HG03139 (cell line): ENCODE measurements around the gene NRXN3.

Source experiments
- ATAC-seq: cut with Tn5 transposase; IDR thresholded peaks from one replicate; pipeline ENCODE4 v1.9.1; 2021; ENCODE audit not compliant: unreplicated experiment

The NRXN3 gene

DNA sequence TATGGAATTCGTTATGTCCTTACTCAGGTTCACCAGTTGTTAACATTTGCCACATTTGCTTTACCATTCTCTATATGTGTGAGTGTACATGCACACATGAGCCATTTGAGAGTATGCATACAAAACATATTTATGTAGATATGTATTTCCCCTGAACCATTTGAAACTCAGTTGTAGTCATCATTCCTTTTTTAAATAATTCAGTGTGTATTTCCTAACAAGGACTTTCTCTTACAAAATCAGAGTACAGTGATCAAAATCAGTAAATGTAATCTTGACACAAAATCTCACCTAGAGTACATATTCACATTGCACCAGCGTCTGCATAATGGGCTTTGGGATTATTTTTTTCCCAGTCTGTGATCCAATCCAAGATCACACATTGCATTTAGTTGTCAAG is 1656.2 kb downstream of the NRXN3 start:
- no peak for ATAC-seq

GRCh38 chr14:79829405-79830166 is 1659.4 kb downstream of the NRXN3 start:
- ATAC-seq: no peak

DNA sequence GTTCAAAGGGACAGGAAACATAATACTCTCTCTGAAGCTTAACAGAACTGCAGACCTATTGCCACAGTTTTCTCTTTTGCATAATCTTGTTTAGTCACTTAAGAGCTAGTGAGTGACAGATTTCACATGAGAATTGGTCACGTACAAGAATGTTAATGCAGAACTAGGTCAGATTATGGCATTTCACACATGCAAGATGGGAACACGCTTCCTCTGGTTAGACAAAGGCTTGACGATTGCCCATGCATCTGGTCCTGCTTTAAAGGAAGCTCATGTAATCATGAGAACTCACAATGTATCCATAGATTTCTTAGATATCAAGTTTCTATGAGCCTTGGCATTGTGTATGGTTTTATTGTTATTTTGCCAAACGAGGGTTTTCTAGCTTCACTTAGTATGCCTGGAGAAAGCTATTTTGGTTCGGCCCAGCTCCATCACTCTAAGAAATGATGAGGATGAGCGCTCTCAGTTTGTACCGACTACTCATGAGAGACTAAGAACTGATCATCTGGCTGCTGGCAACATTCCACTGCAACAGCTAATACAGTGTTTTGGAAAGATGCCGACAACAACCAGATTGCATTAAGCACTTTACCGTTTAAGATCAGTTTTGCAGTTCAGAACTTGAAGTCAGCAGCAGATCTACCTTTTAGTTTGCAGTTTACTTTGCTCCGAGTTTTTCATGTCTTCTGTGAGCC is 1661.2 kb downstream of the NRXN3 start:
- no peak for ATAC-seq

DNA sequence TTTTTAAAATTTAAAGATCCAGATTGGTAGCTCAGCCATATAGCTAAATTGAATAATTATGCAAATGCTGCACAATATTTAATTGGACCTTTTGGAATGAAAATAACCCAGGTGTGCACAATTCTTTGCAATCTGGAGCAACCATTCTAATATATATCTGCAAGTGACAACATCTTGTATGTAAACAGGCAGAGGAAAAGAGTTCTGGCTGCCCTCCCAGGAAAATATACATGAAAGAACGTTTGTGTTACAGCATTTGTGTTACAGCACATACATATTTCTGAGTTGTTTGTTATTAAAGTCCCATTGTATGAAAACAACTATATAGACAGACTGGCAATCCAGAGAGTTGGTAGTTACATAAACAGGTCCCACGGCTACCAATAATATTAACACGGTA is 1663.6 kb downstream of the NRXN3 start:
- ATAC-seq: no peak

- ATAC-seq: no peak
Observed at GRCh38 chr14:79834868-79835267, 1664.7 kb downstream of the NRXN3 start.

GRCh38 chr14:79836577-79836976 is 1666.4 kb downstream of the NRXN3 start:
- no peak for ATAC-seq

DNA sequence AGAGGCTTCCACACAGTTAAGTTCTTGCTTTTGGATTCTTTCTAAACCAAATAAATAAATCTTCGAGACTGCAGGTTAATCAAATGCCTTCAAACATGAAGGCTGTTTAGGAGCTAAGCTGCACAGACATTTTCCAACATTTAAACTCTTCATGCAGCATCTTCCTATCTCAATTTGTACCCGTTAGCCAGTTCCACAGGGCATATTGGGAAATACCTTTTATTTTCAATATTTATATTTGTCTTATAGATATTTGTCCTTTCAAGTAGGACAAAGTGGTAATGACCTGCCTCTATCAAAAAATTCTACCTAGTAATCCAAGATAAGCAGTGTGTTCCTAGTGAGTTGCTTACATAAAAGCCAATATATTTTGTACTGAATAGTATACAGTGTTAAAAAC is 1667.5 kb downstream of the NRXN3 start:
- ATAC-seq: no peak

GRCh38 chr14:79840103-79840502 is 1669.9 kb downstream of the NRXN3 start:
- no peak for ATAC-seq

DNA sequence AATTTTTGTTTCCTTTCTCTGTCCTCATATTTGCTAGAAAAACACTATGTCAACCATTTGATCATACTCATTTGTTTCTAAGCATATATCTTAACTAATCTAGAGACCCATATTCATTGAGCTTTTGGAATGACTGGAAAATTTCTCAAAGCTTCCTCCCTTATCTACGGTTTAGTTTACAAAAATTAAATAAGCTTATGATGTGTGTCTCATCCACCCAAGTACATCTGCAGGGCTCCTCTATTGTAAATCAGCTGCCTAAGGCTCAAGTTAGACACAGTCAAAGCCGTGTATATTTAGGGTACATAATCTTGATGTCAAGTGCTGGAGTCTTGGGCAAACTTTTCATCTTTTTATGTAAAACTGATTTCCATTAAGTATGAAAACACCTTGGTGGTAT is 1670.7 kb downstream of the NRXN3 start:
- no peak for ATAC-seq

DNA sequence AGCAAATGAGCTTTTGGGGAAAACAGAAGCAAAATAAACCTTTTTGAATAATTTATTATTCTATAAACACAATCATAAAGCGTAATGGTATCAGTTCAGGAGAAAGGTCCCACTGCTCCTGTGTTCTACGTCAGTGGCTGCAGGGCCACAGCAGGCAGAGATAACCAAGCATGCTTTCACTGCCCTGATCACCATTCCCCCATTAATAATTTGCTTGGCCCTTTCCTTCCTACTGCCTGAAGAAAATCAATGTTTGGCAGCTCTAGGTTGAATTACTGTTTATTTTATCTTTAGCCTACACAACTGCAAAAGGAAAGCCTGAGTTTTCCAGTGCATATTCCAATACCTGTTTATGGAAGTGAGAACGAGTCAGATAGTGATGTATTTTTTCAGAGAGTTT is 1671.3 kb downstream of the NRXN3 start:
- no peak for ATAC-seq

- ATAC-seq: no peak
Observed at GRCh38 chr14:79842270-79842669, 1672.1 kb downstream of the NRXN3 start.

DNA sequence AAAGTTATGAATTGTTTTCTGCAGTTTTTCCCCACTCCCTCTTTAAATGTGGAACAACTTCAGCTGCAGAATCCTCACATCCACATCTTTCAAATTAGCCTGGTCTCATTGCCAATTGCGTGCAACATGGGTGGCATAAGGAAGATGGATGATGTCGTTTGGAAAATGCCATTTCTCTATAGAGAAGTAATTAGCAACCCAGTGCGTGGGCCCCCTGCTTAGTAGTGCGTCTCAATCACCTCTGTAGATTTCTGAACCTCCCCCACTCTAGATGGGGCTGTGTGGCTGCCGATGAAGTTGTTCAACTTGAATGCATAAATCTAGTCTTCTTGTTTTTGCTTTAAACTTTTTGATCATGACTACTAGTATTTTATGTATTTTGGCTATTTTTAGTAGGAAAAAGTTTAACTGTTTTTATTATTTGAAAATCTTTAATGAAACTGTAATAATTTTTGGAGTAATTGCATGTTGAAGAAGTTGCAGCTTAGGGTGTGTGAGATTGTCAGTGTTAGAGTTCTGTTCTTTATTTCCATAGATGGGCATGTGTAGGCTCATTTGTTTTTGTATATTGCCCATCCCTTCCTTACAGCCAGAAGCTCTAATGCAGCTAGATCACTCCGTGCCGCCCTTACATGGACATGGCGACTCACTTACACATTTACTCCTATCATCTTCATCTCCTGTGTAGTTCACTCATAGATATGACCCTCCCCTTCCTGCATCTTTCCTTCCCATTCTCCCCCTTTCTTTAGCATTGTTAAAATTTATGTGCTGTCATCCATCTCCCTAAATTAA is 1683.0 kb downstream of the NRXN3 start:
- ATAC-seq: no peak

GRCh38 chr14:79855789-79856188 is 1685.6 kb downstream of the NRXN3 start:
- no peak for ATAC-seq

- ATAC-seq: no peak
Observed at GRCh38 chr14:79856381-79856780, 1686.2 kb downstream of the NRXN3 start.

- ATAC-seq: no peak
Observed at GRCh38 chr14:79861111-79861510, 1690.9 kb downstream of the NRXN3 start.

DNA sequence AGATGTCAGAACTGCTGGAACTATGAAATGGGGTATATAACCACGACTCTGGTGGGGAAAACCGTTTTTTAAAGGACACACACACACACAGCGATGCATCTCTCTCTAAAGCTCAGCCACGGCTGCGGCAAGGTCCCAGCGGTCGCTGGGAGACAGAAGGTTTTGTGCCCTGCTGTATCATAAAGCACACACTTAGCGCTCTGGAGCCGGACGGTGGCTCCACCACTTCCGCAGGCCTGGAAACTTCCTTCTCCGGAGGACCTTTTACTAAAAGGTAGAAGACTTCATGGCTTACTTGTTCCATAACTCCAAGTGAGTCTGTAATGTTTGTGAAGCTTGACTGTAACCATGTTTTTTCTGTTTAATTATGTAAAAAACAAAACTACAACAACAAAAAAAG is 1691.9 kb downstream of the NRXN3 start:
- no peak for ATAC-seq

DNA sequence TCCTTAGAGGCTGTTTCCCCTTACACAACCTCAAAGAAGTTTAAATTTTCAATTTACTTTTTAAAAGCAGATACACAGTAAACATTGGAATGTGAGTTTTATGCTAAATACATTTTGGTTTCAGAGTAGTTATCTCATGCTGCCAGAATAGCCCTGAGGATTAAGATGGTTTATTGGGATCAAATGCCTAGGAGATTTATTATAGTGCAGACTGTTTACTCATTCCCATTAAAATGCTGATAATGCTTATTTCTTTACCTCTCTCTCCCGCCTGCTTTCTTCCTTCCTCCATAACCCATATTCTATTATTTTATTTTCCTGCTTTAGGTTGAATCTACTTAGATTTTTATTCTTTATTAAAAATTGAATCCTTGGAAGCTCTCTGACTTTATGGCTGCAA is 1701.0 kb downstream of the NRXN3 start:
- ATAC-seq: no peak

DNA sequence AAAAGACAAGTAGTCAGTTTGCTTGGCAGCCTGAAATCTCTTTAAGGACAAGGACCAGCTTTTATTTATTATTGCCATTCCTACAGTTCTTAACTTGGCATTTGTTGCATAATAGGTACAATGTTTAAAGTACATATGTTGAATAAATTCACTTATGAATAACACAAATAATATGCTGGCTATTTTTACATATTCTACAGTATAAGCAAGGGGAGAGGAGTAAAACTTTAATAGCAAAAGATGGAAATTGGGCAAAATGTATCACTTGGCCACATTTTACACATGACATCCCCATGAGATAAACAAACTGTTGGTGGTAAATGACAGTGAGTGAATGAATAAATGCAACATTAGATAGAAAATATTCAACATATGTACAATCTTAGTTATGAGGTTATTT is 1708.1 kb downstream of the NRXN3 start:
- ATAC-seq: no peak

- no peak for ATAC-seq
Observed at GRCh38 chr14:79878785-79879184, 1708.6 kb downstream of the NRXN3 start.

DNA sequence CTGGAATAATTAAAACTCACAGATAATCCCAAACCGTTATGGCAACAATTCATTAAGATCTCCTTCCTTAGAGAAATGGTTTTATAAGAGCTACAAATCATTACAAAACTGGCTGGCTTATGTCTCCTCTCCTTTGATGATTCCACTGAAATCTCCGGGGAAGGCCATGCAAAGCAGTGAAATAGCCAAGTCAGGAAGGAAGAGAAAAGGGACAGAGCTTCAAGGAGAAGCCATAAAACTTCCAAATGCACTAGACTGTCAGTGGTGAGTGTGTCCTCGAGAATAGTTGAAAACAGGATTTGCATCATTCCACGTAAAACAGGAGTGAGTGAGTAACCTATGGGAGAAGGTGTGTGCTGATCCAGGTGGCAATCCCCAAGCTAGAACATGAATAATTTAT is 1711.1 kb downstream of the NRXN3 start:
- ATAC-seq: no peak

GRCh38 chr14:79890527-79890926 is 1720.4 kb downstream of the NRXN3 start:
- no peak for ATAC-seq

- ATAC-seq: no peak
Observed at GRCh38 chr14:79896009-79896408, 1725.8 kb downstream of the NRXN3 start.
